AG10803 (cell line): ENCODE measurements around the gene ZDHHC24.
A peak's percentile ranks its signal among the peaks of the same experiment; 100 is the strongest.

ENCODE experiments used
- DNase-seq: peaks from one replicate; pipeline ENCODE4 v3.0.0; 2010; ENCODE audit warnings: low read depth
- H3K4me3 ChIP-seq: 2 replicates; pipeline ENCODE4 v1.5.1; 2011; ENCODE audit warnings: mild to moderate bottlenecking, low read length, control low read depth
- CTCF ChIP-seq: conservative IDR thresholded peaks from 2 replicates; pipeline ENCODE4 v1.5.1; 2011; ENCODE audit warnings: mild to moderate bottlenecking, low read length, control low read depth, inconsistent platforms

The ZDHHC24 gene

GRCh38 chr11:66570850-66571180 lies 25.0 kb upstream of the ZDHHC24 start:
- H3K4me3 ChIP-seq = no peak overlapping the region
- DNase-seq = no peak
- no peak for TF ChIP-seq CTCF

GRCh38 chr11:66570079-66570849 lies 24.4 kb upstream of the ZDHHC24 start:
- no peak for TF ChIP-seq CTCF
- no peak for DNase-seq
- H3K4me3 ChIP-seq = no peak overlapping the region

GRCh38 chr11:66569076-66569475 lies 23.2 kb upstream of the ZDHHC24 start:
- TF ChIP-seq CTCF = no peak
- H3K4me3 ChIP-seq = no peak overlapping the region
- no peak for DNase-seq

- DNase-seq = peak; percentile 67
- no peak for TF ChIP-seq CTCF
- peak within 1 kb of the TSS; percentile 47 for H3K4me3 ChIP-seq
Observed at GRCh38 chr11:66568124-66568916, 22.5 kb upstream of the ZDHHC24 start, which contains the start of gene CTSF. TSS of gene CTSF (minus strand) at chr11:66568606. CDS start at chr11:66568486, 120 bp downstream.

GRCh38 chr11:66567787-66568123 lies 21.9 kb upstream of the ZDHHC24 start:
- peak overlapping the region; percentile 43 for H3K4me3 ChIP-seq
- no peak for DNase-seq
- no peak for TF ChIP-seq CTCF

GRCh38 chr11:66566221-66566620 lies 20.4 kb upstream of the ZDHHC24 start:
- no peak for DNase-seq
- H3K4me3 ChIP-seq = no peak overlapping the region
- TF ChIP-seq CTCF = no peak

GRCh38 chr11:66564984-66565383 lies 19.1 kb upstream of the ZDHHC24 start:
- no peak for TF ChIP-seq CTCF
- H3K4me3 ChIP-seq = no peak overlapping the region
- DNase-seq = no peak
